Activated CD8-positive, alpha-beta memory T cell treated with anti-CD3 and anti-CD28 coated beads for 36 hours (primary cell): ENCODE data around the gene RNF212. TPM values are rescaled to one million over a fixed set of nuclear protein-coding genes. Genes with fewer than 3 reads are reported as not detected.
"Not testable (repeated sequence)": the region's sequence is repeated elsewhere in the genome, so short reads cannot be mapped to it uniquely, and the experiment has no call there.

ENCODE experiments used
- CTCF ChIA-PET: fragments of 350-600 bp; sonication (Branson Sonifier 250); formaldehyde crosslinking; loops from one replicate; lab custom pipeline; 2021; ENCODE audit warnings: antibody characterized with exemption; lab: Charles Lee
- POLR2A ChIA-PET: fragments of 350-600 bp; sonication (Branson Sonifier 250); formaldehyde crosslinking; loops from one replicate; lab custom pipeline; 2021; ENCODE audit warnings: antibody characterized with exemption; lab: Charles Lee
- total RNA-seq, 2 experiments: library from RNA; stranded (reverse); gene quantifications; one replicate each; pipeline ENCODE4 v1.2.3, GENCODE V29; 2021

Gene RNF212
- total RNA-seq, 2 experiments from 2014 or later: 1.1 to 1.6 TPM

DNA sequence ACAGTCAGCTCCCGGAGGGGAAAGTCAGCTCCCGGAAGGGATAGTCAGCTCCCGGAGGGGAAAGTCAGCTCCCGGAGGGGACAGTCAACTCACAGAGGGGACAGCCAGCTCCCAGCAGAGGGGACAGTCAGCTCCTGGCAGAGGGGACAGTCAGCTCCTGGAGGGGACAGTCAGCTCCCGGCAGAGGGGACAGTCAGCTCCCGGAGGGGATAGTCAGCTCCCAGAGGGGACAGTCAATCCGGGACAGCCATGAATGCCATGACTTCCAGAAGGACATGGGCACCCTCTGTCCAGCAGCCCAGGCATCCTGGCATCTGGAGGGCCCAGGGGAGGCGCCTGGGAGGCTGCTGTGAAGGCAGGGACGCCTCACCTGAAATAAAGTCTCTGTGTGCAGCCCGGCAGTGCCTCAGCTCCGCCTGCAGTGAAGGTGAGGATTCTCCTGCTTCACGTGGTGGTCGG is 58.1 kb downstream of the RNF212 start:
- CTCF ChIA-PET: not testable (repeated sequence)
- POLR2A ChIA-PET: interaction anchor here (0.7 kb wide), 1 partner anchor 251 kb away, joined by 3 read pairs; no protein-coding TSS in a partner anchor

DNA sequence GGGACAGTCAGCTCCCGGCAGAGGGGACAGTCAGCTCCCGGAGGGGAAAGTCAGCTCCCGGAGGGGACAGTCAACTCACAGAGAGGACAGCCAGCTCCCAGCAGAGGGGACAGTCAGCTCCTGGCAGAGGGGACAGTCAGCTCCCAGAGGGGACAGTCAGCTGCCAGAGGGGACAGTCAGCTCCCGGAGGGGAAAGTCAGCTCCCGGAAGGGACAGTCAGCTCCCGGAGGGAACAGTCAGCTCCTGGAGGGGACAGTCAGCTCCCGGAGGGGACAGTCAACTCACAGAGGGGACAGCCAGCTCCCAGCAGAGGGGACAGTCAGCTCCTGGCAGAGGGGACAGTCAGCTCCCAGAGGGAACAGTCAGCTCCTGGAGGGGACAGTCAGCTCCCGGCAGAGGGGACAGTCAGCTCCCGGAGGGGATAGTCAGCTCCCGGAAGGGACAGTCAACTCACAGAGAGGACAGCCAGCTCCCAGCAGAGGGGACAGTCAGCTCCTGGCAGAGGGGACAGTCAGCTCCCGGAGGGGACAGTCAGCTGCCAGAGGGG is 58.6 kb downstream of the RNF212 start:
- POLR2A ChIA-PET: interaction anchor here (0.7 kb wide), 1 partner anchor 251 kb away, joined by 3 read pairs; no protein-coding TSS in a partner anchor
- CTCF ChIA-PET: not testable (repeated sequence)

DNA sequence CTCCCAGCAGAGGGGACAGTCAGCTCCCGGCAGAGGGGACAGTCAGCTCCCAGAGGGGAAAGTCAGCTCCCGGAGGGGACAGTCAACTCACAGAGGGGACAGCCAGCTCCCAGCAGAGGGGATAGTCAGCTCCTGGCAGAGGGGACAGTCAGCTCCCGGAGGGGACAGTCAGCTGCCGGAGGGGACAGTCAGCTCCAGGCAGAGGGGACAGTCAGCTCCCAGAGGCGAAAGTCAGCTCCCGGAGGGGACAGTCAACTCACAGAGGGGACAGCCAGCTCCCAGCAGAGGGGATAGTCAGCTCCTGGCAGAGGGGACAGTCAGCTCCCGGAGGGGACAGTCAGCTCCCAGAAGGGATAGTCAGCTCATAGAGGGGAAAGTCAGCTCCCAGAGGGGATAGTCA is 59.5 kb downstream of the RNF212 start:
- CTCF ChIA-PET, POLR2A ChIA-PET: not testable (repeated sequence)

DNA sequence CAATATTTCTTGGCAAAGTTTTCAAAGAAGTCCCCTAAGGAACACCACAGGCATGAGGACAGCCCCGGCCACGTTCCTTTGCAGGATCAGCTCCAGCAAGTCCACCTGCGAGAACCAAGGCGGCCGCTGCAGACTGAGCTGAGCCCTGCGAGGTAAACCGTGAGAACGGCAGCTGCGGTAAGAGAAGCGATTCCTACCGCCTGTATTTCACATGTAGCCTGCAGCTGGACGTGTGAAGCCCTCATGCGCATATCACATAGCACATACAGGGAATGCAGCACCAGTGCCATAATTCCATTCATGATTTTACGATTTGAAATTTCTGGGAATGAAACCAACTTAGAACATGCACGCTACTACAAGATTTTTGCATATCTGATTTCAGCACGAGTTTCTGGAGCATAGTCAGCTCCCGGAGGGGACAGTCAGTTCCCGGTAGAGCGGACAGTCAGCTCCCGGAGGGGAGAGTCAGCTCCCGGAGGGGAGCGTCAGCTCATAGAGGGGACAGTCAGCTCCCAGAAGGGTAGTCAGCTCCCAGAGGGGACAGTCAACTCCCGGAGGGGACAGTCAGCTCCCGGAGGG is 60.2 kb downstream of the RNF212 start:
- ChIA-PET POLR2A (interaction anchor here (0.7 kb wide), 1 partner anchor 37 kb away, joined by 3 read pairs; no protein-coding TSS in a partner anchor), CTCF (no interaction called here)

DNA sequence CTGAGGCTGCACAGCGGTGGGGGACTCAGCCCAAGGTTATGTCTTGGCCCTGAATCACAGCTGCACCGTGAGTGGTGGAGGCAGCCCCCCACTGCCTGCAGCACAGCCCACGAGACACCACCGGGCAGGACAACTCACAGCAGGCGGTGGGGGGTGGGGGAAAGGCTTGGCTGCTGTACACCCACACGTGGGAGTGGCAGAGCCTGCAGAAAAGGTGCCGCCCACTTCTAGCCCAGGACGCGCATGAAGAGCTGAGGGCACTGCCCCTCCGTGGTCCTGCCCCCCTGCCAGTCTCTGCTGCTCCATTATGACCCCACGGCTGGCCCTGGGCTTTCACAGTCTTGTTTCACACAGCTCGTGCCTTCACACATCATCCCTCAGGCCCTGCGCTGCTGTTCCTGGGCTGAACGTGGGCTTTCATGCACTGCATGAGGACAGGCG is 61.1 kb downstream of the RNF212 start:
- CTCF ChIA-PET: no interaction called here
- POLR2A ChIA-PET: no interaction called here

DNA sequence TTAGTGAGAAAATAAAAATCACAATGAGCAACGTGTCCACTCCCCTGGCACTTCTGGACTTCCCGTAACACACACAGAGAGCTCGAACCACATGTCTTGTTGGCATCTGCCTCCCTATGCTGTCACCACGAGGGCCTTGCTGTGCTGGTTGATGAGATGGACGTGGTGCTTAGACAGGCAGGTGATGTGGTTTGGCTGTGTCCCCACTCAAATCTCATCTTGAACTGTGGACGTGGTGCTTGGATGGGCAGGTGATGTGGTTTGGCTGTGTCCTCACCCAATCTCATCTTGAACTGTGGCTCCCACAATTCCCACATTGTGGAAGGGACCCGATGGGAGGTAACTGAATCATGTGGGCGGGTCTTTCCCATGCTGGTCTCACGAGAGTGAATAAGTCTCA is 61.9 kb downstream of the RNF212 start:
- ChIA-PET POLR2A (no interaction called here), CTCF (no interaction called here)

DNA sequence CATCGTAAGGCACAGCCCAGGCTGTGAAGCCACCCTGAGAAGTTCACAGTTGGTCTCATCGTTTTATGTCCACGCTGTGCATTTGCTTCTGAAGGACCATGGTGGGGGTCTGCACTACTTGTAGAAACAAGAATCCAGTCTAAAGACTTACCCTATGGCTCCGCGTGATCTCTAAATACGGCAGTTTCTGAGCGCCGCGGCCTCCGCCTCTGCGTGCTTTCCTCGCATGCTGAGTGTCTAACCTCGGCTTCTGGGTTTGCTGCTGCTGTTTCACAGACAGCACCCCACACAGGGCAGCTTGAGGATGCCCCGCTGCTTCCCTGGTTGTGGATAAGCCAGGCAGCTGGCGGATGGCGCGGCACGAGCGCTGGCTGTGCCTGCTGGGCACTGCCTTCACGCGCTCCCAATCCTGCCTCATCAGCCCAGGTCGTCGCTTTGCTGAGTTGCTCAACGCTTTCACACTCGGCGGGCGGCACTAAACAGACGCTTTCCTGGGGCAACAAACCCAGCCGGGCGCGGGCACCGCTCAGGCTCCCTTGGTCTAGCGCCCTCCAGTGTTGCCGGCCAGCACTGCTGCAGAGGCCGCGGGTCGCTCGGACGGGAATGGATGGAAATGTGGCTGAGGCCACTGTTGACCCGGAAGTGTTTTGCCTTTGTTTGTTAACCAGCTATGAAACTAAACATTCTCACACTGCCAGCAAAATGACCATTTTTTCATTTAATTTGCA is 62.7 kb downstream of the RNF212 start:
- ChIA-PET POLR2A (no interaction called here), CTCF (no interaction called here)

DNA sequence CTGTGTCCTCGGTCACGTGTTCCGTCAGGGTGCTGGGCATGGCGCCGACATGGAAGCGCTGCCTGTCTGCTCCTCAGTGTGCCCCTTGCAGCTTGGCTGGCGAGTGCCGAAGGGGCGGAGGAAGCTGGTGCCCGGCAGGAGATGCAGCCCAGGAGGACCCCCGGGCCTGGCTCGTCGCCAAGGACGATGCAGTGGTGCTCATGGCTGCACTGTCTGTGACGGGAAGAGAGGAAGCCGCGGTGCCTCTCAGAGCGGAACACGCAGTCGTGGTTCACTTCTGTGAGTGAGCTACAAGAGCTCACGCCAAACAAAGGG is 63.8 kb downstream of the RNF212 start:
- CTCF ChIA-PET: no interaction called here

DNA sequence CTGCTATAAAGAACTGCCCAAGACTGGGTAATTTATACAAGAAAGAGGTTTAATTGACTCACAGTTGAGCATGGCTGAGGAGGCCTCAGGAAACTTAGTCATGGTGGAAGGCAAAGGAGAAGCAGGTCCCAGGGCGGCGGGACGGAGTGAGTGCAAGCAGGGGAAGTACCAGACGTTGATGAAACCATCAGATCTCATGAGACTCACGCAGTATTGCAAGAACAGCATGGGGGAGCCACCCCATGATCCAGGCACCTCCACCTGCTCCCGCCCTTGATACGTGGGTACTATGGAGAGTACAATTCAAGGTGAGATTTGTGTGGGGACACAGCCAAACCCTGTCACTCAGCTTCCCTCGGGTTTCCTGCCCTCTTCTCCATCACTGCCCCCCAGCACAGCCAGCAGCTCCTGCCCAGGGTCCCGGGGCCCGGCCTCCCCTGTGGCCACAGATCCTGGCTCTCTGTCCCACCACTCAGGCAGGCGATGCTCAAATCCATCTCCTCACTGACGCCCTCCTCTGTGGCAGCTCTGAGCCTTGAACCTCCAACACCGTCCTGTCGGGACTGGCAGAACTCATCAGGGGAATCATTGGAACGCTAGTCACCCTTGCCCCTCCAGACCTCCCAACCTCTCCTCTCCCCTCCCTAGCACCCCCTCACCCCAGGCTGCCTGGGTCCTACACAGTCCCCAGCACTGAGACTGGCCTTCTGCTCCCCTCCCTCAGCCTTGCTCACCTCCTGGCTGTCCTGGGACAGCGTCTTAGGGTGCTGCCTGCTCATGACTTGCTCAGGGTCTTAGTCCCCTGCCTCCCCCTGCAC is 64.4 kb downstream of the RNF212 start:
- POLR2A ChIA-PET: no interaction called here

More for the DNA sequence above, 63.8 kb downstream of the RNF212 start:
- POLR2A ChIA-PET: no interaction called here

DNA sequence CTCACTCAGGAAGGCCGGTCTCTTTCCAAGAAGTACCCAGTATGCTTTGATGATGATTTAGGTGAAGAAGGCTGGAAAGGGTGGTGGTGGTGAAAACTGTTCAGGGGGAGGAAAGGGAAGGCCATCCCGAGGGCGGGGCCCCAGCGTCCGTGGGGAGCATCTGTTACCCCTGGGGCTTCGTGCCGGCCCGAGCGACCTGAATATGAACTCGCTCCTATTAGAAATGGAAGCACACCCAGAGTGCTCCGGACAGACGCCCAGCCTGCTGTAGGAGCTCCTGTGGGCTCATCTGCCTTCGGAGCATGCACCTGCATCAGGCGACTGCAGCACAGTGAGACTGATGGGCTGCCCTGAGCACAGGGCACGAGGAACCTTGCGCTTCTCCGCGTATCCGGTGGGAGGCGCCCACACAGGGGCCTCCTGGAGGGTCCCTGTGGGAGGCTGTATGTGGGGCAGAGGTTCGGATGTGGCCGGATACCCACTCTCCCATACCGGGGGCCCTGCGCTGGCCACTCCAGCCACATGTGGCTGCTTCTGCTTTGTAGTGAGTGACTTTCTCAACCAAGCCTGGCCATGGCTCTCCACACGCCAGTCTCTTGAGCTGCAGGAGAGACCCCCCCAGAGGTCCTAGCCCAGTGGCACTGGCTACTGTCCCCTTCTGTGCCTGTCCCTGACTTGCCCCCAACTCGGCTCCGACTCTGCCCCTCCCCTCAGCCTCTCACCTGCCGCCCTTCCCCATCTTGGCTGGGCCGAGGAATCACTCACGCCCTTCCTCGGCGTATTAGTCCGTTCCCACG is 65.2 kb downstream of the RNF212 start:
- POLR2A ChIA-PET: no interaction called here
- CTCF ChIA-PET: no interaction called here

More for the DNA sequence above, 64.4 kb downstream of the RNF212 start:
- CTCF ChIA-PET: no interaction called here

DNA sequence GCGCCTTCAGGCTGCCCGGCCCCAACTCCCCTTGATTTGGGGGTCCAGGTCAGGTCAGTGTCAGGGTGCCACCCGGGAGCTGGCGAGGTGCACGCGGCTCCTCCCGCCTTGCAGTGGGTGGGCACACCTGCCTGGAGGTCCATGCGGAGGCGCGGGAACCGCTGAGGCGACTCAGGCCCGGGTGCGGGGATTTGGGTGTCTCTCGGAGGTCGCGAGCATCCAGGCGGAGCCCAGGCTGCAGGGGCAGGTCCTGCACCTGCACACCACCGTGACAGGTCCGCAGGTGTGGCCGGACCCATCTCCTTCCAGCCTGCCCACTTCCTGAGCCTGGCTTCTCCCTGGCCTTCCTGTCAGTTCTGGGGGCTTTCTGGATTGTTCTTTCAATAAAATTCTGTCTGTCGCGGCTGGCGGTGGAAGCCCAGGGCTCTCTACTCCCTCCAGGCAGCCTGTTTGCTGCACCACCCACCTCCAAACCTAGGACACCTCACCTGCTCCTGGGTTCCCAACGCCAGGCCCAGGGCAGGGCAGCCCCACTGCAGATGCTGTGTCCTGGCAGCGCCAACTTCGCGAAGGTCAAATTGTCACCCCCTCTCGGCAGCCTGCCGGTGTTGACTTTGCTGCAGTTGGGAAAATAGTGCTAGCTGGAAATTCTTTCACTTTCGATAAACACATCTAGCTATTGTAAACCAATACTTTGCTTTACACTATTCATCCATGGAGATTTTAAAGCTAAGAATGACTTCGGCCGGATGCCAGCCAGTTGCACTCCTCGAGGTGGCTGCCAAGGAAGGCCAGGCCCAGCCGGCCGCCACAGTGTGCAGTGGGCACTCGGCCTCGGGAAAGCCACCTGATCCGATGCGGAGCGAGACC is 66.0 kb downstream of the RNF212 start:
- POLR2A ChIA-PET: no interaction called here
- CTCF ChIA-PET: no interaction called here

DNA sequence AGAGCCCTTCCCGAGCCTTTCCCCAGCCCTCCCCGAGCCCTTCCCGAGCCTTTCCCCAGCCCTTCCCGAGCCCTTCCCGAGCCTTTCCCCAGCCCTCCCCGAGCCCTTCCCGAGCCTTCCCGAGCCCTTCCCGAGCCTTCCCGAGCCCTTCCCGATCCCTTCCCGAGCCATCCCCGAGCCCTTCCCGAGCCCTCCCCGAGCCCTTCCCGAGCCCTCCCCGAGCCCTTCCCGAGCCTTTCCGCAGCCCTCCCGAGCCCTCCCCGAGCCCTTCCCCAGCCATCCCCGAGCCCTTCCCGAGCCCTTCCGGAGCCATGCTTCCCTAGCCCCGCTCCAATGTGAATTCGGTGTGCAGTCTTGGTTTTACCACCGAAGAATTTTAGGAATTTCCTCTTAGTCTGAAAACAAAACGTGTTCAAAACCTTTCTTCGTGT is 66.8 kb downstream of the RNF212 start:
- POLR2A ChIA-PET, CTCF ChIA-PET: not testable (repeated sequence)

DNA sequence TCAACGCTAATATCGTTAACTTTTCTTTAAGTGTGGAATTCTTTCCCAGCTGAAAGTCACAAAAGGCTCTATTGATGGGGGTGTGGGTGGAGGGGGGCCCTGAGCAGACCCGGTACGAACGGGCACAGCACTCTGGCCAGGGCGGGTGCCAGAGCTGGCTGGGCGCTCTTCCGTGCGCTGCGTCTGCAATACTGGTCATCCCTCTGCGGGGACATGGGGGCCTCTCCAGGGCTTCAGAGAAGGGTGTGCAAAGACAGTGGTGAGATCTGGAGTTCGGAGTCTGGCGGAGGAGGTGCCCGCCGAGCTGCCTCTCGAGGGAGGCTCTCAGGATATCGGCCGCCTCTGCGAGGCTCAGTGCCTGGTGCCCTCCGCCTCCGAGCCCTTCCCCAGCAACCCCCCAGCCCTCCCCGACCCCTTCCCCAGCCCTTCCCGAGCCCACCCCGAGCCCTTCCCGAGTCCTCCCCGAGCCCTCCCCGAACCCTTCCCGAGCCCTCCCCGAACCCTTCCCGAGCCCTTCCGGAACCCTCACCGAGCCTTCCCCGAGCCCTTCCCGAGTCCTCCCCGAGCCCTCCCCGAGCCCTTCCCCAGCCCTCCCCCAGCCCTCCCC is 67.7 kb downstream of the RNF212 start:
- ChIA-PET CTCF (no interaction called here), POLR2A (interaction anchor here (0.6 kb wide), 1 partner anchor 989 kb away, joined by 3 read pairs; no protein-coding TSS in a partner anchor)

DNA sequence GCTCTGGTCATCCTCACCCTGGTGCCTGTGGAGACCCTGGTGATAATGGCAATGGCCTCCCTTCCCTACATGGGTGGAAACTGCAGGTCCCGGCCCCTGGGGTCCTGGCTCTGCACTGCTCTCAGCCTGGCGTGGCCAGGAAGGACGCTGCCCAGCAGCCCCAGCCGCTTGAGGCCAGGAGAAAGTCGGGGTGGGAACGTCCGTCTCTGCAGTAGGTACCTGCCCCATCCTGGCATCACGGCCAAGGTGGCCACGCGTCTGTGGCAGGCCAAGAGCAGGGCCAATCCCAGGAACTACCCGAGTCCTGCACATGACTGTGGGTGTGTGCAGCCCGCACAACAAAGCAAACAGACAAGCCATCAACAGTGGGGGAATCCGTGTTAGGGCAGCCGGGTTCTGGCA is 68.2 kb downstream of the RNF212 start:
- POLR2A ChIA-PET: interaction anchor here (0.6 kb wide), 1 partner anchor 989 kb away, joined by 3 read pairs; no protein-coding TSS in a partner anchor
- CTCF ChIA-PET: no interaction called here

DNA sequence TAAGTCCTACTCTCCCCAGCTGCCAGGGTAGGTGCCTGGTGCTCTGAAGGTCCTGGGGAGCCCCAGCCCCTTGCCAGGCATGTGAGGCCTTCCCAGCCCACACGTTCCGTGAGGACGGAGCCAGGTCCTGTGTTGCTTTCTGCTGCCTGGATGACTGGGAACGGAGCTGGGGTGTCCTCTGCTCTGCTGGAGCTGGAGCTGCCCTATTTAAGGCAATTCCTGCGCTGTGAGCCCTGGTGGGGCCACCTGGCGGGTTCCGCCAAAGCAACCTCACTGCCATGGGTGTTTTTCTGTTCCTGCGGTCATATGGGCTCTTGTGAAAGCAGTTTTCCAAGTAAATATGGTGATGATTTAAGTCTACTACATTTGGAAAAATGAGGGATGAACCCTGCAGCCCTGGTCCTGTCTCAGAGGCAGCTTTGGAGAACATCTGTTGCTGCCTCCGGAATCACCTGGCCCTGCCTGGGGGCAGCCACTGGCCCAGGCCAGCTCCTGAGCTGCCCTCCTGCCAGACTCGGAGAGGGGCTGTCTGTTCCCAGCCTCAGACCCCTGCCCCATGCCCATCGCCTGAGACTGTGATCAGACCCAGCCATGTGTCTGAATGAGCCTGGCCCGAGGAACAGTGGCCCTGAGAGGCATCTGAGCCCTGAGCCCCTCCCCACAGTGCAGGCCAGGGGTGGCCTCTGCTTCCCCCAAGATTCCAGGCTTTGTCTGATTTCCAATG is 68.7 kb downstream of the RNF212 start:
- CTCF ChIA-PET: no interaction called here
- POLR2A ChIA-PET: interaction anchor here (0.5 to 0.6 kb wide), 2 partner anchors 65 to 988 kb away, joined by 3 read pairs; no protein-coding TSS in a partner anchor

DNA sequence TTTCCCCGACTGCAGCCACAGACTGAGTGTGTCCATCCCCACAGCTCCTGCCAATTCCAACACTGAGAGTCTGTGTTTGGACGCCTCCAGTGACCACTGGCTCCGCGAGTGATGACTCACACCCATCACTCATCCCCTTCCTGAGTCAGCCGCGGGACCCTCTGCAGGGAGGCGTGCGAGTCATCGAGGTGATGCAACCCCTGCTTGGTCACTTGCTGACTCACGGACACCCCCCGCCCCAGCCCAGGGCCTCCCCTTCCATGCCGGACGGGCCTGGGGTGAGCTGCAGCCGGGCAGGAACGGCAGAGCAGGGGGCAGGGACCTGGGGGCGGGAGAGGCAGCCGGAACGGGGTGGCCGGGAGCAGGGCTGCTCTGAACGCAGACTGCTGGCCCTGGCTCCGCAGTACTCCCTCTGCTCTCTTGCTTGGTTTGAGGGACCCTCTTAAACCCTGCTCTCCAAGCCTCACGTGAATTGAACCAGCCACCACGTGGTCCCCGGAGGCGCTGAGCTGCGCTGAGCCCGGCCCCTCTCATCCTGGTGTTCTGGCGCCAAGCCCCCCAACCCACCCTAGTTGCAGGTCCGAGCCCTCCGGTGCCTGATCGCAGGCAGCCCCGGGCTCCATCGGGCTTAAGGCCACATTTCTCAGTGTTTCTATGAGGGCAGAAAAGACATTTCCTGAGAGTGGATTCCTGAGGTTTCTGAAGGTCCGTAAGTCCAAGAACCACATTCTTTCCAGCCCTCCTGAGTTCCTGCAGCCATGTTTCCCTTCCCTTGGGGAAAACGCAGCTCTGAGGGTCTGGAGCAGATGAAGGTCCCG is 69.5 kb downstream of the RNF212 start:
- POLR2A ChIA-PET: interaction anchor here (0.5 kb wide), 1 partner anchor 66 kb away, joined by 3 read pairs; no protein-coding TSS in a partner anchor

More for the DNA sequence above, 69.5 kb downstream of the RNF212 start:
- CTCF ChIA-PET: no interaction called here
